ENCODE results near the gene PGM1. TPM values are rescaled to one million over a fixed set of nuclear protein-coding genes. Genes with fewer than 3 reads are reported as not detected.

PGM1 gene
- total RNA-seq, 4 donors from 2014 or later = 49.4 to 73.9 (median 61.5) TPM

GRCh38 chr1:63548877-63549276 is 44.3 kb upstream of the PGM1 start:
- H3K4me3 ChIP-seq = no peak overlapping the region
- no peaks in the 10 kb centered on the region for H3K27me3 ChIP-seq
- TF ChIP-seq CTCF (IDR thresholded peaks at IDR 0.05) = no peak
- TF ChIP-seq EP300 (IDR thresholded peaks at IDR 0.05) = no peak
- TF ChIP-seq POLR2A (IDR thresholded peaks at IDR 0.05; ENCODE audit: low read depth) = no peak
- no peak for TF ChIP-seq POLR2AphosphoS5 (IDR thresholded peaks at IDR 0.05)
- H3K9me3 ChIP-seq = no peaks in the 10 kb centered on the region
- no peak for DNase-seq (ENCODE audit: extremely low spot score)
- H3K36me3 ChIP-seq = peaks cover 0 to 57% (median 10%) of the 10 kb centered on the region in 4 donors
- 98% methylated on average over 12 of the region's 13 CpGs for WGBS
- H3K4me1 ChIP-seq = no peaks in the 10 kb centered on the region
- H3K27ac ChIP-seq (replicated peaks in 1 of 4) = no peak overlapping the region
- intact Hi-C loops (cut with DNase I) = no loop called here

GRCh38 chr1:63555480-63555879 is 37.7 kb upstream of the PGM1 start:
- no peak for DNase-seq (ENCODE audit: extremely low spot score)
- Histone ChIP-seq H3K9me3 (no peaks in the 10 kb centered on the region), H3K27ac (replicated peaks in 1 of 4) (no peak overlapping the region), H3K4me1 (no peaks in the 10 kb centered on the region), H3K27me3 (no peaks in the 10 kb centered on the region), H3K36me3 (peaks cover 0 to 24% (median 5%) of the 10 kb centered on the region in 4 donors), H3K4me3 (no peak overlapping the region)
- intact Hi-C loops (cut with DNase I) = no loop called here
- TF ChIP-seq POLR2A (IDR thresholded peaks at IDR 0.05; ENCODE audit: low read depth) (no peak), EP300 (IDR thresholded peaks at IDR 0.05) (no peak), POLR2AphosphoS5 (IDR thresholded peaks at IDR 0.05) (no peak)

GRCh38 chr1:63557365-63557987 is 35.7 kb upstream of the PGM1 start:
- DNase-seq (ENCODE audit: extremely low spot score) = no peak

GRCh38 chr1:63559357-63559756 is 33.9 kb upstream of the PGM1 start:
- intact Hi-C loops (cut with DNase I) = no loop called here
- 97% methylated on average over 2 of the region's 2 CpGs for WGBS
- no peaks in the 10 kb centered on the region for H3K27me3 ChIP-seq
- H3K27ac ChIP-seq (replicated peaks in 1 of 4) = no peak overlapping the region
- TF ChIP-seq POLR2A (IDR thresholded peaks at IDR 0.05; ENCODE audit: low read depth) (no peak), CTCF (IDR thresholded peaks at IDR 0.05) (no peak), POLR2AphosphoS5 (IDR thresholded peaks at IDR 0.05) (no peak), EP300 (IDR thresholded peaks at IDR 0.05) (no peak)
- no peaks in the 10 kb centered on the region for H3K4me1 ChIP-seq
- H3K9me3 ChIP-seq = no peaks in the 10 kb centered on the region
- DNase-seq (ENCODE audit: extremely low spot score) = no peak
- peaks cover 0 to 5% (median 0%) of the 10 kb centered on the region in 4 donors for H3K36me3 ChIP-seq
- no peak overlapping the region for H3K4me3 ChIP-seq

More at GRCh38 chr1:63557365-63557987, 35.7 kb upstream of the PGM1 start:
- Histone ChIP-seq H3K9me3 (no peaks in the 10 kb centered on the region), H3K36me3 (peaks cover 0 to 17% (median 2%) of the 10 kb centered on the region in 4 donors), H3K4me1 (no peaks in the 10 kb centered on the region), H3K4me3 (no peak overlapping the region), H3K27me3 (no peaks in the 10 kb centered on the region), H3K27ac (replicated peaks in 1 of 4) (no peak overlapping the region)
- intact Hi-C loops (cut with DNase I) = no loop called here
- no peak for TF ChIP-seq POLR2A (IDR thresholded peaks at IDR 0.05; ENCODE audit: low read depth)
- TF ChIP-seq CTCF (IDR thresholded peaks at IDR 0.05) = peak; percentile 28 to 52 (median 33)
- 66% methylated on average over 6 of the region's 6 CpGs for WGBS

GRCh38 chr1:63563745-63564144 is 29.5 kb upstream of the PGM1 start:
- intact Hi-C loops (cut with DNase I) = no loop called here
- Histone ChIP-seq H3K36me3 (peaks cover 0 to 4% (median 2%) of the 10 kb centered on the region in 4 donors), H3K4me1 (no peaks in the 10 kb centered on the region), H3K27me3 (no peaks in the 10 kb centered on the region), H3K27ac (replicated peaks in 1 of 4) (no peak overlapping the region), H3K4me3 (no peak overlapping the region), H3K9me3 (no peaks in the 10 kb centered on the region)
- DNase-seq (ENCODE audit: extremely low spot score) = no peak
- TF ChIP-seq EP300 (IDR thresholded peaks at IDR 0.05) (no peak), POLR2A (IDR thresholded peaks at IDR 0.05; ENCODE audit: low read depth) (no peak), POLR2AphosphoS5 (IDR thresholded peaks at IDR 0.05) (no peak), CTCF (IDR thresholded peaks at IDR 0.05) (no peak)
